HG03571 (cell line): ENCODE measurements around the gene HMX1.

Experiments used
- ATAC-seq: cut with Tn5 transposase; IDR thresholded peaks from one replicate; pipeline ENCODE4 v1.9.1; 2021; ENCODE audit not compliant: unreplicated experiment

HMX1 gene

GRCh38 chr4:8910100-8910821 lies 38.6 kb upstream of the HMX1 start:
- no peak for ATAC-seq

DNA sequence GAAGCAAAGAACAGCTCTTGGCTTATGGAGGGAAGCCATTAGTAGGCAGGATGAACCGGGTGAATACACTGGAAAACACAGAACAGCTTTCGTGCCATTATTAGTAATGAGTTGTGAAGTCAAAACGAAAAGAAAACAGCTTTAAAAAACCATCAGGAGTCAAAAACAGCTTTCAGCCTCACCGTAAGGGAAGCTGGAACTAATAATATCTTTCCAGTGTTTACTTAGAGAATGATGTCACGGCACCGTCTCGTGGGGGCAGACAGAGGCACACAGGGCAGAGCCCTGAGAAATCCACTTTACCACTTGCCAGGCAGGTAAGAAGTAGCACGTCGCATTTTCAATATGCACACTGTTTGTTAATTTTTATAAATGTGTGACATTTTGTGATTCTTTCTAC lies 37.9 kb upstream of the HMX1 start:
- no peak for ATAC-seq

GRCh38 chr4:8908206-8908893 lies 36.7 kb upstream of the HMX1 start:
- ATAC-seq = no peak

GRCh38 chr4:8907596-8908205 lies 36.1 kb upstream of the HMX1 start:
- no peak for ATAC-seq

GRCh38 chr4:8906991-8907595 lies 35.5 kb upstream of the HMX1 start:
- ATAC-seq = no peak

DNA sequence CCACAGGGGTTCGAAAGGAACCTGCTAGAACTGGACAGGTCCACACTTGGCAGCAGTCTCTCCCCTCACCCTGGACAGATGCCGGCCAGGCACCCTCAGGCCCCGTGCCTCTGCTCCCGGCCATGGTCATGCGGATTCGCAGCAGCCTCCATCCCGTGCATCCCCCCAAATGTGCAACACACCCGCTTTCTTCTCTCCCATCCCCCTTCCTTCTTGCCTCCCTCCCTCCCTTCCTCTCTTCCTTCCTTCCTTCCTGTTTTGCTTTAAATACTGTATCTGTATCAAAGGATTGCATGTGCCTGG lies 35.0 kb upstream of the HMX1 start:
- ATAC-seq = no peak

- no peak for ATAC-seq
Measured at GRCh38 chr4:8905773-8906667, 34.4 kb upstream of the HMX1 start.

- no peak for ATAC-seq
Measured at GRCh38 chr4:8905226-8905772, 33.7 kb upstream of the HMX1 start.

GRCh38 chr4:8904666-8905065 lies 33.0 kb upstream of the HMX1 start:
- ATAC-seq = no peak

- no peak for ATAC-seq
Measured at GRCh38 chr4:8904041-8904501, 32.4 kb upstream of the HMX1 start.

DNA sequence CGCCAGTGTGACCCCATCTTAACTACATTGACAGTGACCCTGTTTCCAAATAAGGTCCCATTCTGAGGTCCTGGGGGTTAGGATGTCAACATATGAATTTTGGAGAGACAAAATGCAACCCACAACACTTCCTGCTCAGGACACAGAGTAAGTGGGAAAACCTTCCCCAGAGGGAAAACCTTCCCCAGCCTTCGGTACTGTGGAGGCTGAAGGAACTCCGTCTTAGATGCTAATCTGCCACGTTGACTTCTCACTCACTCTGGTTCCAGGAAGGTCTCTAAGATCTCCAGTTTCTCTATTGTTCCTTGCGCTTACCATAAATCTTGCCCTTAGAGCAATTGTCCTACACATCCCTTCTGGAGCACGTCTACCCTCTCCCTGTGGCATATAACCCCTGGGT lies 29.7 kb upstream of the HMX1 start:
- ATAC-seq = no peak

GRCh38 chr4:8900588-8900987 lies 28.9 kb upstream of the HMX1 start:
- no peak for ATAC-seq

DNA sequence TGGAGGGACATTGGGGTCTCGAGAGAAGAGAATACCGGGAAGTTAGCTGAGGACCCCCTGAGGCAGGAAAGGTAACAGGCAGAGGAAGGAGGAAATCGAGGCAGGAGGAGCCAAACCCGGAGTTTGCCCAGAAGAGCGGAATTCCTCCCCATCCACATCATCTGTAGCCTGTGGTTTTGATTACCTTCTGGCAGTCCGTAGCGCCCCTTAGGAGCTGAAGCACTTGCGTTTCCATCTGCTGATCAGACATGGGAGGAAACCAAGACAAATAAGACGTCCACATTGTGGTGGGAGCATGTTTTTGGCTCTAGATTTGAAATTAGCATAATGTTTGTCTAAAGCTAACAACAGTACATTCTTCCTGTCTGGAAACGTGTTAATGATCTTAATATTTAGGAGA lies 26.8 kb upstream of the HMX1 start:
- no peak for ATAC-seq

GRCh38 chr4:8897251-8898167 lies 25.9 kb upstream of the HMX1 start:
- ATAC-seq = no peak

GRCh38 chr4:8896506-8896905 lies 24.9 kb upstream of the HMX1 start:
- no peak for ATAC-seq

- ATAC-seq = no peak
Measured at GRCh38 chr4:8896071-8896470, 24.4 kb upstream of the HMX1 start.

DNA sequence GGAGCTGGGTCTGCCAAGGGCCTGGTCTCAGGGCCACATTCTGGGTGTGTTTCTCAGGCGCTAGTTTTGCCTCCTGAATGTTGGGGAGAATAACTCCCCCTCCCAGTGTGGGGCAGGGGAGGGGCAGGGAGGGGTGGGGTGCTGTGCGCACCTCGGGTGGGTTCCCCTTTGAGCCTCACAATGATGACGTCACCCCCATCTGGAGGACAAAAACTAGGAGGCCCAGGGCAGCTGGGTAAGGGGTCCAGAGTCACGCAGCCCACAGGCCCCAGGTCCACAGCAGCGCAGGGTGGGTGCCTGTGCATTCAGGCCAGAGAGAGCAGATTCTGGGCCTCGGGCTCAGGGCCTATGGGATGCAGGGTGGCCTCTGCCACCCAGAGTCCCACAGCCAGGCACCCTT lies 23.7 kb upstream of the HMX1 start:
- no peak for ATAC-seq

DNA sequence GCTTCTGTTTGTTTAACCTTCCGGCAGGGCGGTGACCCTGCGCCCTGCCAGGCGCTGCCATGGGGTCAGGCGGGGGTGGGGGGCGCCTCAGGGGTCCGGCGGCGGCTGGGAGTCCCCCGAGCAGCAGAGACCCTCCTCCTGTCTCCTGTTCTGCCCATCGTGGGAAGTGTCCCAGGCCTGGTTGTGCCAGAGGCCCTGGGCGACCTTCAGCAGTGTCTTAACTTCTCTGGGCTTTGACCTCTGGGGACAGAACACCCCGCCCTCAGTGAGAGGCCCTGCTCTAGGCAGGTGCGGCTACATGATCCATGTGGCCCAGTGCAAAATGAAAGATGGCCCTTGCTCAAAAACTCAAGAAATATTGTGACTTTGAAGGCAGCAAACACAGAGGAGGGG lies 22.8 kb upstream of the HMX1 start:
- ATAC-seq = no peak

DNA sequence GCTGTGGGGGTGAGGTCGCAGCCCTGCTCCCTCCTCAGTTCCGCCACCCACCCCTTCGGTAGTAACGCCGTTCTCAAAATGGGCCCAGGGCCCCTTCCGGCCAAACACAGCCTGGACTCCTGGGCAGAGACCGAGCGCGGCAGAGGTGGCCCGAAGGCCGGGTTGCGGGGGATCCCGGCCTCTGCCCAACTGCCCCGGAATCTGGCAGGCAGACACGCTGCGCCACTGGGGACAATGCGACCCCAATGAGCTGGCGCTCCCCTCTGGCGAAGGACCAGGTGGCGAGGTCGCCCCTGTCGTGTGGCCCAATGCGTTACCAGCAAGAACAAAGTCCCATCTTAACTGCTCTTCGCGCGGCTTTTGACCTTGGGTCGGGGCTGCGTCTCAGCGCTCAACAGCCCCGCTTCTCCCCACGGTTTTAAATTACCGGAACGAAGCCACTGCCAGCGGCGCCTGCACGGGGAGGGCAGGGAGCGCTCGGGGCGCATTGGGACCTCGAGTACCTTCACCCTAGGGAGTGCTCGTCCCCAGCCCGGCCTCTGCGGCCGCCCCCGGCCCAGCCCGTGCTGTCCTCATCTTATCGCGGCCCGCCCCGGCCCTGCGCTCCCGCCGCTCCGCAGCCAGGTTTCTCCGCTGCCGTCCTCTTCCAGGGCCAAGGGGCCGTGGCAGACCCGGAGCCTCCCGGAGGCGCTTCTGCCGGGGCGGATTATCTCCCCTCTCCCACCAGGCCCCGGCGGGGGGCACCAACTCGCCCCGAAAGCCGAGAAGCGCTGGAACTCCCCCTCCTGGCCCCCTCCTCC lies 22.2 kb upstream of the HMX1 start:
- no peak for ATAC-seq
